GM18507 (cell line): ENCODE data around the gene MEGF8.
A peak's percentile ranks its signal among the peaks of the same experiment; 100 is the strongest.

Experiments
- DNase-seq: peaks from one replicate; pipeline ENCODE4 v3.0.0; 2011; ENCODE audit warnings: low read depth; ENCODE audit not compliant: insufficient read length; ENCODE audit errors: extremely low spot score
- FAIRE-seq: peaks from 2 replicates; lab custom pipeline; 2011; peaks lifted over from hg19 to GRCh38; lab: Jason Lieb, UNC

MEGF8 gene

GRCh38 chr19:42286349-42287016 lies 39.0 kb upstream of the MEGF8 start:
- peak; percentile 46 for FAIRE-seq
- DNase-seq = no peak

DNA sequence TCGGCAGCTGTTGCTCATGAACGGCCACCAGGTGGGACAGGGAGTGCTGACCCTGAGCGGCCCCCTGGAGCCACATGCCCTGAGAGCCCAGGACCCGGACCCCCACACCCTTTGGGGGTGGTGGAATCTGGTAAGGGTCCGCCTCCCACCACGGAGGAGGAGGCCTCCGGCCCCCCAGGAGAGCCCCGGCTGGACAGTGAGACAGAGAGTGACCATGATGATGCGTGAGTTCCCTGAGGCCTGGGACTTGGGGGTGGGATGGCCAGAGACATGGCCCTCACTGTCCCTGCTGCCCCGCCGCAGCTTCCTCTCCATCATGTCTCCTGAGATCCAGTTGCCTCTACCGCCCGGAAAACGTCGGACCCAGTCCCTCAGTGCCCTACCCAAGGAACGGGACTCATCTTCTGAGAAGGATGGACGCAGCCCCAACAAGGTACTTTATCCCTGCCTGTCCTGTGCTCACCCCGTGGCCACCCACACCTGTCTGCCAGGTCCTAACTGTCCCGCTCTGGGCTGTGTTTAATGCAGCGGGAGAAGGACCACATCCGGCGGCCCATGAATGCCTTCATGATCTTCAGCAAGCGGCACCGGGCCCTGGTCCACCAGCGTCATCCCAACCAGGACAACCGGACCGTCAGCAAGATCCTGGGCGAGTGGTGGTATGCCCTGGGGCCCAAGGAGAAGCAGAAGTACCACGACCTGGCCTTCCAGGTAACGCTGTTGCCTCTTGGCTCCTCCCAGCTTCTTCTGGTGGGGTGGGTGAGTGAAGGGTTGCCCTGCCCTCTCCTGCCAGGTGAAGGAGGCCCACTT lies 38.2 kb upstream of the MEGF8 start:
- no peak for DNase-seq
- FAIRE-seq = no peak

- FAIRE-seq (no peak), DNase-seq (no peak)
Measured at GRCh38 chr19:42287827-42288107, 37.7 kb upstream of the MEGF8 start.

GRCh38 chr19:42288387-42288786 lies 37.0 kb upstream of the MEGF8 start:
- FAIRE-seq = no peak
- DNase-seq = no peak

- no peak for DNase-seq
- FAIRE-seq = no peak
Measured at GRCh38 chr19:42288881-42289555, 36.4 kb upstream of the MEGF8 start.

DNA sequence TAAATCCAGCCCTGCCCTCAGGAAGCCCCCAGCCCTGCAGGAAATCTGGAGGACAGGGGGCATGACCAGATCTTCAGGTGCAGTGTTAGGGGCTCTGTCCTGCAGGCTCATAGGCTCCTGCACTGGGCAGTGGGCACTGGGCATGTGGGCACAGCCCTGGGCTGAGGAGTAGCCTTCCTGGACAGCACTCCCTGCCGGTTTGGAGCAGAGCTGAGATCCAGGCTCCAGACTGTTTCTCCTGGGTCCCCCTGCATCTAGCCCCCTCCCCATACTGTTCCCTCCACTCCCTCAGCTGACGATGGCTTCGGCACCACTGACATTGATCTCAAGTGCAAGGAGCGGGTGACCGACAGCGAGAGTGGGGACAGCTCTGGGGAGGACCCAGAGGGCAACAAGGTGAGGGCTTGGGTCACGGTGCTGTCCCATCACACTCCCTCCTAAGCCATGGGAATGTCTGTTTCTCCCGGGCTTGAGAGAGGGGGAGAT lies 35.8 kb upstream of the MEGF8 start:
- no peak for FAIRE-seq
- DNase-seq = no peak

DNA sequence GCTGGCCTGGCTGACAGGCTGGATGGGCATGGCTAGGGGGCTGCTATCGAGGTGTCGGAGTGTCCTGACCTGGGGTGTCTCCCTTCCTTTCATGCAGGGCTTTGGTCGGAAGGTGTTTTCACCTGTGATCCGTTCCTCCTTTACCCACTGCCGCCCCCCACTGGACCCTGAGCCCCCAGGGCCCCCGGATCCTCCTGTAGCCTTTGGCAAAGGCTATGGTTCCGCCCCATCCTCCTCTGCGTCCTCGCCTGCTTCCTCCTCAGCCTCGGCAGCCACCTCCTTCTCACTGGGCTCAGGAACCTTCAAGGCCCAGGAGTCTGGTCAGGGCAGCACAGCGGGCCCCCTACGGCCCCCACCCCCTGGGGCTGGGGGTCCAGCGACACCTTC lies 35.3 kb upstream of the MEGF8 start:
- DNase-seq = no peak
- FAIRE-seq = no peak

- FAIRE-seq (no peak), DNase-seq (no peak)
Measured at GRCh38 chr19:42290523-42291434, 34.7 kb upstream of the MEGF8 start.

- no peak for FAIRE-seq
- no peak for DNase-seq
Measured at GRCh38 chr19:42291435-42291810, 34.0 kb upstream of the MEGF8 start.

DNA sequence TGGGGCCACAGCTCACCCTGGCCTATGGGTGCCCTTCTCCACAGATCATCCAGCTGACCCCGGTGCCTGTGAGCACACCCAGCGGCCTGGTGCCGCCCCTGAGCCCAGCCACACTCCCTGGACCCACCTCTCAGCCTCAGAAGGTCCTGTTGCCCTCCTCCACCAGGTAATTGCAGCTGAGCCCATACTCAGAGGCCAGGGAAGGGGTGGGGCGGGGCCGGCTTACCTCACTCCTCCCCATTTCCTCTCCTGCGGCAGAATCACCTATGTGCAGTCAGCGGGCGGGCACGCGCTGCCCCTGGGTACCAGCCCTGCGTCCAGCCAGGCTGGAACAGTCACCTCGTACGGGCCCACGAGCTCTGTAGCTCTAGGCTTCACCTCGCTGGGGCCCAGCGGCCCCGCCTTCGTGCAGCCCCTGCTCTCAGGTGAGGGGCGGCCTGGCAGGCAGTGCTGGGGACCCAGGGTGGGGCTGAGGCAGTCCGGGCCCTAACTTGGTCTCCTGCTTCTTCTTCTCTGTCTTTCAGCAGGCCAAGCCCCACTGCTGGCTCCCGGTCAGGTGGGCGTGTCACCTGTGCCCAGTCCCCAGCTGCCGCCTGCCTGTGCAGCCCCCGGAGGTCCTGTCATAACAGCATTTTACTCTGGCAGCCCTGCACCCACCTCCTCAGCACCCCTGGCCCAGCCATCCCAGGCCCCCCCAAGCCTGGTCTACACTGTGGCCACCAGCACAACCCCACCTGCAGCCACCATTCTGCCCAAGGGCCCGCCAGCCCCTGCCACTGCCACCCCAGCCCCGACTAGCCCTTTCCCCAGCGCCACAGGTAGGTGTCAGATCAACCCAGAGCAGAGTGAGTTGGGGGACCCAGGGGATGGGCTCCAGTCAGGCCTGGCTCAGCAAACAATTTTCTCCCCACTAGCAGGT lies 33.1 kb upstream of the MEGF8 start:
- FAIRE-seq = no peak
- DNase-seq = no peak

GRCh38 chr19:42292963-42293362 lies 32.5 kb upstream of the MEGF8 start:
- DNase-seq = no peak
- no peak for FAIRE-seq

- DNase-seq (no peak), FAIRE-seq (no peak)
Measured at GRCh38 chr19:42293540-42293939, 31.9 kb upstream of the MEGF8 start.

DNA sequence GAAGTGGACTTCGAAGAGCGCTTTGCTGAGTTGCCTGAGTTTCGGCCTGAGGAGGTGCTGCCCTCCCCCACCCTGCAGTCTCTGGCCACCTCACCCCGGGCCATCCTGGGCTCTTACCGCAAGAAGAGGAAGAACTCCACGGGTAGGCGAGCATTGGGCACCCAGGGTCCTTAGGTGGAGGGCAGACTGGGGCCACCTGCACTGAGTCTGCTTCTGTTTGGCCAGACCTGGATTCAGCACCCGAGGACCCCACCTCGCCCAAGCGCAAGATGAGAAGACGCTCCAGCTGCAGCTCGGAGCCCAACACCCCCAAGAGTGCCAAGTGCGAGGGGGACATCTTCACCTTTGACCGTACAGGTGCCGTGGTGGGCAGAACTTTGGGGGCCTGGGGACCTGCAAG lies 31.5 kb upstream of the MEGF8 start:
- DNase-seq (no peak), FAIRE-seq (no peak)

DNA sequence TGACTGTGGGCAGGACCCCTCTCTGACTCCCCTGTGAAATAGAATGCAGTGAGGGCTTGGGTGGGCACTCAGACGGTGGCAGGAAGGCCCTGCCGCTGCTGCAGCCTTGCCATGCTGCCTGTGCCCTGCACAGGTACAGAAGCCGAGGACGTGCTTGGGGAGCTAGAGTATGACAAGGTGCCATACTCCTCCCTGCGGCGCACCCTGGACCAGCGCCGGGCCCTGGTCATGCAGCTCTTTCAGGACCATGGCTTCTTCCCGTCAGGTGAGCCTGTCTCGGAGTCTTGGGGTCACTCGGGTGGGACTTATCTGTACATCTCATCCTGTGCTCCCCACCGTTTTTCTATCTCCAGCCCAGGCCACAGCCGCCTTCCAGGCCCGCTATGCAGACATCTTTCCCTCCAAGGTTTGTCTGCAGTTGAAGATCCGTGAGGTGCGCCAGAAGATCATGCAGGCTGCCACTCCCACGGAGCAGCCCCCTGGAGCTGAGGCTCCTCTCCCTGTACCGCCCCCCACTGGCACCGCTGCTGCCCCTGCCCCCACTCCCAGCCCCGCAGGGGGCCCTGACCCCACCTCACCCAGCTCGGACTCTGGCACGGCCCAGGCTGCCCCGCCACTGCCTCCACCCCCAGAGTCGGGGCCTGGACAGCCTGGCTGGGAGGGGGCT lies 30.8 kb upstream of the MEGF8 start:
- FAIRE-seq = no peak
- no peak for DNase-seq

DNA sequence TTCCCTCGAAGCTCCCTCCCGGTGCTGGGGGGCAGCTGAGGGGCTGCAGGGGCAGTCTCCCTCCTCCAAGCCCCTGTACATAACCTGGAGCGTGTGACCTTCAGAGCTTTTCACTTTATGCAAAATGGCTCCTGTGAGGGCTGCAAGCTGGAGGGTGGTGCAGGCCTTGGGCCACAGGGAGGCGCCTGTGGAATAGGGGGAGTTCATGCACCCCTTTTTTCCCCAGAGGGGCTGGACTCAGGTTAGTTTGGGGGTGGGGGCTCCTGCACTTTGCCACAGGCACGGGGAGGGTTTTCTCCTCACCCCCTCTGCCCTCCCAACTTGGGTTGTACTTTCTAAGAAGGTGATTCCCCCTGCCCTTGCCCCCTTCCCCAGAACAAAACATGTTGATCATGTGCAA lies 30.1 kb upstream of the MEGF8 start:
- DNase-seq = no peak
- FAIRE-seq = no peak

GRCh38 chr19:42295831-42296525 lies 29.5 kb upstream of the MEGF8 start:
- FAIRE-seq (peak; percentile 87), DNase-seq (peak; percentile 65)

DNA sequence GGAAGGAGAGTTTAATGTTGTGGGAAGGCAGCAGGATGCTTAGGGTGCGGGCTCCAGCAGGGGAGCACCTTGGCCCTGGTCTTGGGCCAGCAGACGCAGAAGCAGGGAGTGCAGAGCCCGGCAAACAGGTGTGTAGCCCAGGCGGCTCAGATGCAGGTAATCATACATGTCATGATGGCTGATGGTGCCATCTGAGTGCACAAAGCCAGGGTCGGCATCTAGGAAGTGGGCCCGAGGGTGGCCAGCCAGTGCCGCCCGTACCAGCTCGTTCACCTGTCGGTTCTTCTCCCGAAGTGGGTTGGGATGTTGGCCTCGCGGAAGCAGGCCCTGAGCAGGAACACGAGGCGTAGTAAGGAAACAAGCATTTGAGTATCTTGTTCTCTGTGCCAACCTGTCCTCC lies 28.4 kb upstream of the MEGF8 start:
- DNase-seq (no peak), FAIRE-seq (no peak)
